Left lung (tissue), 10 donors: ENCODE results near the gene PTTG1IP. TPM values are rescaled to one million over a fixed set of nuclear protein-coding genes. Genes with fewer than 3 reads are reported as not detected.

Experiments used
- ATAC-seq: fragments of 200-7000 bp; cut with Tn5 transposase; one replicate; pipeline ENCODE4 v1.9.1; 2020; ENCODE audit warnings: moderate library complexity
- DNase-seq, 4 donors: peaks; one replicate each; pipeline ENCODE4 v3.0.0-alpha.2; 2013 to 2020
- H3K27ac ChIP-seq, 2 donors: fragments of 200-600 bp; sonication (generic) in 1 of 2; one replicate each; pipeline versions ENCODE4 v1.5.0 to v1.8.0; 2020 to 2021
- H3K27me3 ChIP-seq, 2 donors: fragments of 200-600 bp; sonication (generic) in 1 of 2; one replicate each; pipeline versions ENCODE4 v1.5.0 to v1.8.0; 2020 to 2021
- H3K36me3 ChIP-seq, 2 donors: fragments of 200-600 bp; sonication (generic) in 1 of 2; one replicate each; pipeline versions ENCODE4 v1.5.0 to v1.8.0; 2020 to 2021
- H3K4me1 ChIP-seq, 2 donors: fragments of 200-600 bp; one replicate each; pipeline ENCODE4 v1.8.0; 2021
- H3K4me3 ChIP-seq, 2 donors: fragments of 200-600 bp; sonication (generic) in 1 of 2; one replicate each; pipeline versions ENCODE4 v1.5.0 to v1.8.0; 2020 to 2021; ENCODE audit warnings: mild to moderate bottlenecking in 1 of 2
- H3K9me3 ChIP-seq, 2 donors: fragments of 200-600 bp; sonication (generic) in 1 of 2; one replicate each; pipeline versions ENCODE4 v1.5.0 to v1.8.0; 2020 to 2021
- intact Hi-C, 2 donors: fragments of 100-400 bp; cut with DNase I; formaldehyde crosslinking; loops; one replicate each; pipeline versions ENCODE4 v1.11.2 to v1.14.2; 2022
- polyA plus RNA-seq, 6 donors: library from polyadenylated mRNA; unstranded; fragments of 120-200 nt; gene quantifications; one replicate each; pipeline ENCODE4 v1.2.1, GENCODE V29; 2013; ENCODE audit not compliant: insufficient read length in 6 of 6
- total RNA-seq, 2 donors: library from RNA; stranded (reverse); fragmentation: NEBNext Ultra II Directional; extraction: Animal tissue kit (Norgen Biotek cat#: 25700); gene quantifications; one replicate each; pipeline ENCODE4 v1.2.1, GENCODE V29; 2021
- TF ChIP-seq, protein P1 (sequence below), 2 donors: fragments of 200-600 bp; sonication (generic) in 1 of 2; IDR thresholded peaks; one replicate each; pipeline versions ENCODE4 v1.5.0 to v1.8.0; 2021; ENCODE audit warnings: antibody characterized with exemption in 2 of 2
- donor health status: DM: no; HTN: yes; CAD: no.
- donor health status: DM: no; HTN: no; CAD: no.

PTTG1IP gene
- total and polyA plus RNA-seq, 8 donors, result 195 to 263 (median 217) TPM

DNA sequence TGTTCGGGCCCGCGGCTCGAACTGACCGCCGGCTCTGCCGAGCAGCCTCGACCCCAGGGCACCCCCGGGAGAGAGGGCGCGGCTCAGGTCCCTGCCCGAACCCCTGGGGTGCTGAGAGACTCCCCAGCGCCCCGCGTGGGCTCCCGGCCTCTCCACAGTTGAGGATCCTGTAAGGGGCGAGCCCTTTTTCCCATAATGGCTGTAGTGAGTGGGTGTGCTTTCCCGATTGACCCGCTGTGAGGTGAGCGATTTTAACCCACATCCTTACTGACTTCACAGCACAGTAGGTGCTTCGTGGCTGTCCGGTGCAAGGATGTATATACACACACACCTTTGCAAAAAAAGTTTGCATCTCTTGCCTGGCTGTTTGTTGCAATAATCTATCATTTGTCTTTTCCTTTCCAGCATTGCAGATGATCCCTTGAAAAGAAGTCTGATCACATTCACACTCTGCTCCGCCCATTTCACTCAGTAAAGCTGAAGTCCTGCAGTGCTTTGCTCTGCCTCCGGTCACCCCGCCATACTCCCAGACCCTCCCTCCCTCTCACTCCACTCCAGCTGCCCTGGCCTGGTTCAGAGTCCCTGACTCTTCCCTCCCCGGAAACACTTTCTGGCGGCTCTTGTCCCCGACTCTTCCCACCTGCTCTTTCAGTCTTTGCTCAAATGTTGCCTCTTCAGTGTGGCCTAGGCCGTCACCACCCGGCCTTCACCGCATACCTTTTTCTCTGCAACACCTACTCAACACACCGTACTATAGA lies 70.9 kb downstream of the PTTG1IP start:
- peaks cover 14 to 42% of the 10 kb centered on the region in 2 donors for H3K4me1 ChIP-seq
- TF ChIP-seq, protein P1, sequence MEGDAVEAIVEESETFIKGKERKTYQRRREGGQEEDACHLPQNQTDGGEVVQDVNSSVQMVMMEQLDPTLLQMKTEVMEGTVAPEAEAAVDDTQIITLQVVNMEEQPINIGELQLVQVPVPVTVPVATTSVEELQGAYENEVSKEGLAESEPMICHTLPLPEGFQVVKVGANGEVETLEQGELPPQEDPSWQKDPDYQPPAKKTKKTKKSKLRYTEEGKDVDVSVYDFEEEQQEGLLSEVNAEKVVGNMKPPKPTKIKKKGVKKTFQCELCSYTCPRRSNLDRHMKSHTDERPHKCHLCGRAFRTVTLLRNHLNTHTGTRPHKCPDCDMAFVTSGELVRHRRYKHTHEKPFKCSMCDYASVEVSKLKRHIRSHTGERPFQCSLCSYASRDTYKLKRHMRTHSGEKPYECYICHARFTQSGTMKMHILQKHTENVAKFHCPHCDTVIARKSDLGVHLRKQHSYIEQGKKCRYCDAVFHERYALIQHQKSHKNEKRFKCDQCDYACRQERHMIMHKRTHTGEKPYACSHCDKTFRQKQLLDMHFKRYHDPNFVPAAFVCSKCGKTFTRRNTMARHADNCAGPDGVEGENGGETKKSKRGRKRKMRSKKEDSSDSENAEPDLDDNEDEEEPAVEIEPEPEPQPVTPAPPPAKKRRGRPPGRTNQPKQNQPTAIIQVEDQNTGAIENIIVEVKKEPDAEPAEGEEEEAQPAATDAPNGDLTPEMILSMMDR (IDR thresholded peaks at IDR 0.05), result no peak
- ATAC-seq (no peak), DNase-seq (no peak)
- peak overlapping the region; percentile 94 to 98 for H3K4me3 ChIP-seq
- no peaks in the 10 kb centered on the region for H3K9me3 ChIP-seq
- no peak overlapping the region for H3K27ac ChIP-seq
- H3K27me3 ChIP-seq, result no peaks in the 10 kb centered on the region
- intact Hi-C loops, result no loop called here
- peaks cover 0 to 52% of the 10 kb centered on the region in 2 donors for H3K36me3 ChIP-seq

DNA sequence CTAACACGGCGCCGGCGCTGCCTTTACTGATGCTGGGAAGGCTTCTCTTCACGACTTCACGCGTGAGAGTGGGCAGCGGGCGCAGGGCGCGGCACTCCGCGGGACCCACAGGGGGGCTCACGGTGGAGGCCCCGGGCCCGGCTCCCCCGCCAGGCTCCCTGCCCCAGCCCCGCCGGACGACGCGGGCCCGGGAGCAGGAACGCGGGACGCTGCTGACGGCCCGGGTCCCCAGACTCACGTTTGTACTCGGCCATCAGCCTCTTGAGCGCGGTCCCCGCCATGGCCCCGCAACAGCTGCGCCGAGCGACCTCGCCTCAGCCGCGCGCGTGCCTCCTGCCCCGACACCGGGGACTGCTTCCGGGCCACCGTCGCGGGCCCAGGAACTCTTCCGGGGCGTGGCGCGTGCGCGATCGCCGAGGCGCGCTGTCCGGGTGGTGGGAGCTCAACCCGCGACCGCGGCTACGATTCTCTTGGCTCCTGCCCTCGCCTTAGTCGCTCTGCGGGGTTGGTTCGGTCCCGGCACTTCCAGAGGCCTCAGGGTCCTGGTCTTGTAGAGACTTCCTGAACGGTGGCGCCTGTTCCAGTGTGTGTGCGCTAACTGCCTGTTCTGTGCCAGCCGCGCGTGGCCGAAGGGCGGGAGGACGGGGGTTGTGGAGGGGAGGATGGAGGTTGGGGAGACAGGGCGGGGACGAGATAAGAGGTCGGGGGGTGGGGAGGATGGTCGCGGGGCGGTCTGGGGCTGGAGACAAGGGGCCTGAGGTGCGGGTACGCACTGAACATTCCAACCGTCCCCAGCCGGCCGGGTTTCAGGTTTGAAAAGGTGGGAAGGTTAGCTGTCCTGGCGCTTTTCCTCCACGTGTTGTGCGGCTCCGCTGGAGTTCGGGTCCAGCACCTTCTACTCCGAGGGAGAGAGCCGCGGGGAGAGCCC lies 71.8 kb downstream of the PTTG1IP start, which contains the start of gene UBE2G2:
UBE2G2 (minus strand) TSS at position 353 of the 928 bp plus-strand sequence; CDS start at position 281, 72 bp downstream.
- peak within 1 kb of the TSS; percentile 94 to 98 for H3K4me3 ChIP-seq
- intact Hi-C loops, result no loop called here
- H3K36me3 ChIP-seq, result peaks cover 0 to 47% of the 10 kb centered on the region in 2 donors
- TF ChIP-seq, protein P1 (IDR thresholded peaks at IDR 0.05), result no peak
- ATAC-seq (peak; percentile 95), DNase-seq (peak; percentile 78 to 96 (median 85))
- H3K27ac ChIP-seq, result peak within 1 kb of the TSS; percentile 60 to 75
- H3K27me3 ChIP-seq, result no peaks in the 10 kb centered on the region
- no peaks in the 10 kb centered on the region for H3K9me3 ChIP-seq
- H3K4me1 ChIP-seq, result peaks cover 14 to 42% of the 10 kb centered on the region in 2 donors

DNA sequence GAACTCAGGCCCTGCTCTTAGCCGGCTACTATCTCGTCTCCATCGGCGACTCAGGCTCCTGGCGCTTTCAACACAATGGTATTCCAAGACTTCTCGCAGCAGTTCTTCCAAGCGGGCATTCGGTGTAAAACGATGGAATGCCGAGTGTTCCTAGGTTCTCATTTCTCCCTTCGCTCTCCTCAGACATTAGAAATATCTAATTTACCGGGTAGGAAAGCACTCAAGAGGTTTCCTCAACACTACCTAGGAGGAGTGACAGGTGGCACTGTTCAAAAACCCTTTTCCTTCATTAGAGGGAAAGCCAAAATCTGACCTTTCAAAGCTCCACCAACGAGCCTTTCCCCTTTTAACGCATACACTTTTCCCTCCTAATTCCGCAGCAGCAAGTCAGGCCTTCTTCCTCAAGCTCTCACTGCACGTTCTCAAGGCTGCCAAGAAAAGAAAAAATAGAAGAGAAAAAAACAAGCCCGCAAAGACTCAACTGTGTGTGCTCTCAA lies 72.5 kb downstream of the PTTG1IP start:
- peaks cover 14 to 42% of the 10 kb centered on the region in 2 donors for H3K4me1 ChIP-seq
- no peak for DNase-seq
- no peaks in the 10 kb centered on the region for H3K9me3 ChIP-seq
- TF ChIP-seq, protein P1 (IDR thresholded peaks at IDR 0.05), result peak in 1 of 2 donors; percentile 6
- no peaks in the 10 kb centered on the region for H3K27me3 ChIP-seq
- peak overlapping the region; percentile 60 to 75 for H3K27ac ChIP-seq
- peaks cover 0 to 47% of the 10 kb centered on the region in 2 donors for H3K36me3 ChIP-seq
- intact Hi-C loops, result no loop called here
- H3K4me3 ChIP-seq, result peak overlapping the region; percentile 94 to 98
- ATAC-seq, result peak; percentile 49

DNA sequence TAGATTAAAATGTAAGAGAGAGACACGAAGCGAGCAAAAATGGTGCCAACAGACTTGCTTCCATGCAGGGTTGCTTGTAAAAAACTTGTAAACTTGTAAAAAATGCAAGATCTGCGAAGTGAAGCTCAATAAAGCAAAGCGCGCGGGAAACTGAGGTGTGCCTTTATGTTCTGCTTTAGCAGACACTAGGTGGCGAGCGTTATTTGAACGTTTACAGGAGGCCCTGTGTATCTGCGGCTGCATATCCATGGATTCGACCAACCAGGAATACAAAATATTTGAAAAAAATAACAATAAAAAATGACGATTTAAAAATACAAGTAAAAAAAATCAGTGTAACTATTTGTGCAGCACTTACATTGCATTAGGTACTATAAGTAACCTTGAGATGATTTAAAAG lies 73.4 kb downstream of the PTTG1IP start:
- Histone ChIP-seq H3K36me3 (peaks cover 0 to 40% of the 10 kb centered on the region in 2 donors), H3K27ac (no peak overlapping the region), H3K4me3 (peak overlapping the region; percentile 94 to 98), H3K9me3 (no peaks in the 10 kb centered on the region), H3K27me3 (no peaks in the 10 kb centered on the region), H3K4me1 (peaks cover 14 to 42% of the 10 kb centered on the region in 2 donors)
- ATAC-seq (peak; percentile 43), DNase-seq (no peak)
- intact Hi-C loops, result no loop called here
- TF ChIP-seq, protein P1 (IDR thresholded peaks at IDR 0.05), result no peak
